GM19240 (cell line): ENCODE data around the gene LTA.
"Not testable (repeated sequence)": the region's sequence is repeated elsewhere in the genome, so short reads cannot be mapped to it uniquely, and the experiment has no call there.

Experiments used
- DNase-seq: peaks from one replicate; pipeline ENCODE4 v3.0.0; 2011; ENCODE audit warnings: low spot score; ENCODE audit not compliant: insufficient read length

Gene LTA

GRCh38 chr6:31586599-31587281, 14.7 kb downstream of the LTA start:
- DNase-seq: no peak

GRCh38 chr6:31587791-31588777, 16.0 kb downstream of the LTA start:
- no peak for DNase-seq

- no peak for DNase-seq
Observed at GRCh38 chr6:31588871-31589650, 17.0 kb downstream of the LTA start.

GRCh38 chr6:31590691-31591090, 18.6 kb downstream of the LTA start:
- not testable (repeated sequence) for DNase-seq

GRCh38 chr6:31592396-31592771, 20.3 kb downstream of the LTA start:
- DNase-seq: no peak

GRCh38 chr6:31597006-31597405, 24.9 kb downstream of the LTA start:
- peak; percentile 53 for DNase-seq

- no peak for DNase-seq
Observed at GRCh38 chr6:31607317-31607716, 35.2 kb downstream of the LTA start.

- no peak for DNase-seq
Observed at GRCh38 chr6:31609519-31610406, 37.7 kb downstream of the LTA start.

GRCh38 chr6:31610968-31611367, 38.9 kb downstream of the LTA start:
- no peak for DNase-seq

GRCh38 chr6:31614075-31614619, 42.1 kb downstream of the LTA start:
- no peak for DNase-seq

GRCh38 chr6:31614684-31615578, 42.8 kb downstream of the LTA start, which contains the start of gene AIF1:
TSS of gene AIF1 (plus strand) at chr6:31615234. CDS start at chr6:31615330, 96 bp downstream.
- DNase-seq: no peak

- DNase-seq: no peak
Observed at GRCh38 chr6:31615748-31616147, 43.7 kb downstream of the LTA start.

- DNase-seq: no peak
Observed at GRCh38 chr6:31617010-31617409, 44.9 kb downstream of the LTA start.

GRCh38 chr6:31619805-31620585, 47.9 kb downstream of the LTA start:
- peak; percentile 79 for DNase-seq

- DNase-seq: peak; percentile 50
Observed at GRCh38 chr6:31620586-31621319, 48.7 kb downstream of the LTA start, which contains the start of gene PRRC2A. TSS of gene PRRC2A (plus strand) at chr6:31620715. CDS start at chr6:31622790, 2,075 bp downstream.

GRCh38 chr6:31621320-31621939, 49.3 kb downstream of the LTA start:
- DNase-seq: no peak

- DNase-seq: no peak
Observed at GRCh38 chr6:31621991-31622390, 49.9 kb downstream of the LTA start.
